RPMI7951 (cell line): ENCODE measurements around the gene TAC3. TPM values are rescaled to one million over a fixed set of nuclear protein-coding genes. Genes with fewer than 3 reads are reported as not detected.
"Not testable (repeated sequence)": the region's sequence is repeated elsewhere in the genome, so short reads cannot be mapped to it uniquely, and the experiment has no call there.

ENCODE experiments used
- DNase-seq: peaks from one replicate; pipeline ENCODE4 v3.0.0-alpha.2; 2012; ENCODE audit warnings: low read depth
- total RNA-seq: library from RNA; depleted of rRNA; stranded (reverse); fragments of >200 nt; shearing (Covaris generic); gene quantifications from 2 replicates; pipeline ENCODE4 v1.2.3, GENCODE V29; 2014; rRNA removed

The TAC3 gene
- total RNA-seq = not detected in 2 replicates

DNA sequence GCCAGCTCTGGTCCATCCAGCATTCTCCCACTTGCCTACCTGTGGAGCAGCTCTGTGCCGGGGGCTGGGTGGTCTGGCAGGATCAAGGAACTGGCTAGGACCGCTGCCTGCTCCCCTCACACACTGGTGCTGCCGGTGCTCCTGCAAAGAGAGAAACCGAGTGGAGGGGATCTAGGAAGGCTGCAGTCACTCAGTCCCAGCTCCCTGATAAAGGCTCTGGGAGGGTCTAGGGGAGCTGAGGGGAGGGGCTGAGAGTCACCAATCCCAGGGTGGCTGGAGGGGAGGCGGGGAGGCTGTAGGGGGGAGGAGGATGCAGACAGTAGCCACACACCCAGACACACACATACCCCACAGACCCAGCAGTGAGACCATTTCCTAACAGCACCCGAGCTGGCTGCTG lies at the start of gene TAC3:
Gene TAC3, minus strand, starts transcription at position 182 of the 400 bp plus-strand sequence. CDS start 732 bp downstream, outside the sequence.
- no peak for DNase-seq

DNA sequence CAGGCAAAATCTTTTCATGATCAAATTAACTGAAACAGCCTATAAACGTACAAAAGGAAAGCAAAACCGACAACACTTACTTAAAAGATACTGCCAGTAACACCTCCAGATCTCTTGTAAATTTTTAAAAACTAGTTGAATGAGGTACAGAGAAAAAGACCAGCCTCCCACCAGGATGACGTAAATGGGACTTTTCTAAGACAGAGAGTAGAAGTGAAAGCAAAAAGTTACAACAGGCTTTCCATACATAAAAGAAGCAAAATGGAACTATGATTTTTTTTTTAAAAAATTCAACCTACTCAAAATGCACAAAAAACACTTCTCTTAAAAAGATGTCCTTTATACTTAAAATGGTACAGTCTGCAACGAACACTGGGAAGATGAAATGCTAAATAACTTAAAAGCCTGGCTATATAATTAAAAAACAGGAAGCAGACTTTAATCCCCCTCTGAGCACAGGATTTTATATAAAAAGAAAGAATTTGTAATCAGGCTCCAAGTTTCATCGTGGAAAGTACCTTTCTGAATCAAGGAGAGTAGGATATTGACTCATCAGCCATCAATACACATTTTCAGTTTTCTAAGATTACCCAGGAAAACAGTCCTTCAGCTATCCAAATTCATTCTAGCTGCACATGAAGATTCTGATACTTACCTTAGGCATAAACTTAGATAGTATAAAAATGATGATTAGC lies 47.8 kb upstream of the TAC3 start:
- no peak for DNase-seq

GRCh38 chr12:57058454-57058853 lies 42.1 kb upstream of the TAC3 start:
- no peak for DNase-seq

- no peak for DNase-seq
Observed at GRCh38 chr12:57057067-57057751, 40.9 kb upstream of the TAC3 start.

- no peak for DNase-seq
Observed at GRCh38 chr12:57055824-57056223, 39.5 kb upstream of the TAC3 start.

- DNase-seq = not testable (repeated sequence)
Observed at GRCh38 chr12:57053901-57054300, 37.6 kb upstream of the TAC3 start.

GRCh38 chr12:57053146-57053545 lies 36.8 kb upstream of the TAC3 start:
- not testable (repeated sequence) for DNase-seq

DNA sequence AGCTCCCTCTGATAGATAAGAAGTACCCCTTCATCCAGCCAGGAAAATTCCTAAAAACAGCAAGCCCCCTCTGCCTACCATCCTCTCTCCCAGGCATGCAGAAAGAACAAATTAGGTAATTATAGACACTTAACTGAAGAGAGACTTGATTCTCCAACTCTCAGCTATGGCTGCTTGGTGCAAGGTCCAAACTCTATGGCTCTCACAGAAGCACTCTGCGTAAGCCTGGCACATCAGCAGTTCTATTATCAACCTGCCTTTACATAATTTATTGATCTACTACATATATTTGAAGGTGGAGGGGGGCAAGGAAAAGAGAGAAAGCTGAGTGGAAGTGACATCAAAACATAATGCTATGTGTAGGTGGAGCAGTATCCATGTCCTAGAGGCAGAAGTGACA lies 34.7 kb upstream of the TAC3 start:
- DNase-seq = no peak

GRCh38 chr12:57049890-57050289 lies 33.6 kb upstream of the TAC3 start, which contains the start of gene MYO1A:
MYO1A (minus strand) TSS chr12:57050129; CDS start chr12:57048323, 1,806 bp downstream.
- peak; percentile 16 for DNase-seq

- no peak for DNase-seq
Observed at GRCh38 chr12:57049119-57049446, 32.8 kb upstream of the TAC3 start.

GRCh38 chr12:57048423-57049118 lies 32.2 kb upstream of the TAC3 start:
- DNase-seq = no peak

DNA sequence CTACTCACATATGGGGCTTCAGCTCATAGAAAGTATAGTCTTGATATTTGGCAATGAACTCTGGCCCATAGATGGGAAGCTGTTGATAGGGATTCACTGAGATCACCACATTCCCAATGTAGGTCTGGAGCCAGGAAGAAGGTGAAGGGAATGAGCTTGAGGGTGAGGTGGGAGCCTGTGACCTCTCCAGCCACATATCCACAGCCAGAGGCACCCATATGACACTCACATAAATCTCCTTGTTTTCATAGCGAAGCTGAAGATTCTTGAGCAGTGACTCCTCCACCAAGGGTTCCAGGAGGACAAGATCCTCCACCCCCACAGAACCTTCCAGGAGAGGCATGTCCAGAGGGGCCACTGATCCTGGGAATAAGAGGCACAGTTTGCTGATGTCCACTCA lies 31.7 kb upstream of the TAC3 start:
- DNase-seq = peak; percentile 9

DNA sequence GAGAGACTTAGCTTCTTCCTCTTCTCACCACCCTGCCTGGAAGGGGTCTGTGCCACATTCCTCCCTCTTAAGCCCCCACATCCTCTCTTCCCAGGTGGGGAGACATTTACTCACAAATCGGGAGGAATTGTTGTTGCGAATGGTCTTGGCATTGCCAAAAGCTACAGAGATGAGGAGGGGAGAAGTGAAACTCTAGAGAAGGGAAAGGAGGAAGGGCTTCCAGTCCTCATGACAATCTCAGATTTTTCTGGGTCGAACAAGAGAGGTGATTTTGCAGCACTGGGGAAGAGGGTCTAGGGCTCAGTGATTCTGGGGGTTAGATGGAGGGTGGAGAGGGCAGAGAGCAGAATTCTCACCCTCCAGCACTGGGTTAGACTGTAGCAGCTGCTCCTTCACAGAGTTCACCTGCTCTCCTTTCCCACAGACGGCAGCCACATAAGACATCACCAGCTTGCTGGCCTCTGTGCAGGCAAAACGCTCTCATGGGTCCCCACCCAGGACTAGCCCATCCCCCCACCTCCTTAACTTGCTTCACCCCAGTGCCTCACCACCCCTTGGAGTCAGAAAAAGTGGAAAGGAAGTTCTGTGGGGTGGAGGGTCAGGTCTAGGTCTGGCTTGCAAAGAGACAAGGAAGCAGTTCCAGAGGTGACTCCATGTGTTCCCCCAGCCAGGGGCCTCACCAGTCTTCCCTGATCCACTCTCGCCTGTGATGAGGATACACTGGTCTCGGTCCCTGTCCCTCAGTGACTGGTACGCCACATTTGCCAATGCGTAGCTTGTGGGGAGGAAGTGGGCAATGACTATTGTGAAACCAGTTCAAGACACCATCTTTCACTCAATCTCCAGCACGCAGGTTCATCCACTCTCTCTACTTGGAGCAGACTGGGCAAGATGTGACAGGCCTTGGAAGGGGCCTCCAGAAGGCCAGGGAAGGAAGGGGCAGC lies 30.9 kb upstream of the TAC3 start:
- no peak for DNase-seq

- DNase-seq = no peak
Observed at GRCh38 chr12:57046086-57046791, 29.9 kb upstream of the TAC3 start.

DNA sequence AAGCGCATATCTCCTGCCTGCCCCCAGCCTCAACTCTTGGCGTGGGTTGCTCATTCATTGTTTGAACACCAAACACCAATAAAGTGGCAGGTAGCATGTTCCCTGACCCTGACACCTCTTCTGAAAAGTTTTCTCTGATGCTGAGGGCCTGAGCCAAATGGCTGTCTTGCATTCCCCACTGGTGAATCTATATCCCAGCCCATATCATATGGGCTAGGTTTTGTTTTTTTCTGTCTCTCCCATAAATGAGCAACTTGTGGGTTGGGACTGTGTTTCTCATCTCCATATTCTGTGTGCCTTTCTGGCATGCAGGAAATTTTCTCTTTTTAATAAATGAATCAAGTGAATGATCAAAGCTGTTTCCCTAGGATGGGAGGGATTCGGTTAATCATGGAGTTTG lies 28.6 kb upstream of the TAC3 start:
- DNase-seq = no peak

GRCh38 chr12:57044468-57044867 lies 28.1 kb upstream of the TAC3 start:
- no peak for DNase-seq

DNA sequence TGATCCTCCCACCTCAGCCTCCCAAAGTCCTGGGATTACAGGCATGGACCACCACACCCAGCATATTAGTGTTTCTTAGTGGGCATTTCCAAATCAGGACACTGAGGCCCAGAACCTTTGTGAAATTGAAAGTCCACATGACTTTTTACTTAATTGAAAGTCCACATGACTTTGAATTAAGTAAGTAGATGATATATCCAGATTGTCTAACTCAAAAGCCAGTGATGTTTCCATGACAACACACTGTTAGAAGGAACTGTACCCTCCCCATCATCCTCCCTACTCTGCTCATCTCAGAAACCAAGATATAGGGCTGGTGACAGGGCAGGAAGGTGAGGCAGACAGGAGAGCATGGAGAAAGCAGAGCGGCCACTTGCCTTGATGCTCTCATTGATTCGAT lies 26.4 kb upstream of the TAC3 start:
- DNase-seq = no peak

GRCh38 chr12:57040750-57041149 lies 24.4 kb upstream of the TAC3 start:
- no peak for DNase-seq

GRCh38 chr12:57040211-57040610 lies 23.9 kb upstream of the TAC3 start:
- no peak for DNase-seq

DNA sequence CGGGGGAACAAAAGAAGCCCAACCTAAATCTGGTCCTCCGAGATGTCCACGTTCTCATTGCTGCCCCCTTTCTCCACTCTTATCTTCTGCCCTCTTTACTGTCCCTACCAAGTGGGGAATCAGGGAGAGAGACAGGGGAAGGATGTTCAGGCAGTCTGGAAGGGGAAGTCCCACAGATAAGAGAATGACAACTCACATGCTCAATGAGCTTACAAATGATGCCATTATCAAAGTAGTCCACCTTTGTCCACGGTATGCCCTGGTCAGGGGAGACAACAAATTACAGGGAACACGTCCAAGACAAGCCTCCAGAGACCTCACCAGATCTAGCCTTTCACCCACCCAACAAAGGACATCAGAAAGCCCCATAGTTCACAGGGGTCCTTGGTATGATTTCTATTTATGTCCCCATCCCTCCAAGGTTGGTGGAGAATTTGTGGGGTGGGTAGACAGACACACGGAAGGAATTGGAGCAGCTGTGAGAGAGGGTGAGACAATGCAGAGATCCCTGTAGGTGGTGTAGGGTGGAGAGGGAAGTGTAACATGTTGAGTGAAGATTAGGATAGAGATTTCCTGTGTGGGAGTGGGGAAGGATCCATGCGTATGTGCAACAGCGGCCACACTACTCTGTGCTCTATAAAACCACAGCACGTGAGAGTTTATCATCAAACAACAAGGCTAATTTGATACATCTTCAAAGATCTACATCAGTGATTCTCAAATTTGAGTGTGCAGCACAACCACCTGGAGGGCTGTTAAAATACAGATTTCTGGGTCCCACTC lies 22.9 kb upstream of the TAC3 start:
- DNase-seq = no peak
